OCI-LY3 (cell line): ENCODE measurements around the gene BICDL1.

Source experiments
- EZH2phosphoT487 ChIP-seq: fragments of 200-600 bp; shearing (Covaris generic); IDR thresholded peaks from 2 replicates; pipeline ENCODE4 v1.6.1; 2018; ENCODE audit warnings: antibody characterized with exemption, mixed run types, low read depth
- TF ChIP-seq, protein P1 (sequence below): fragments of 200-600, 300-600 bp; sonication (generic); IDR thresholded peaks from 2 replicates; pipeline ENCODE4 v1.5.1; 2014; ENCODE audit warnings: antibody characterized with exemption, low read length, low read depth

DNA sequence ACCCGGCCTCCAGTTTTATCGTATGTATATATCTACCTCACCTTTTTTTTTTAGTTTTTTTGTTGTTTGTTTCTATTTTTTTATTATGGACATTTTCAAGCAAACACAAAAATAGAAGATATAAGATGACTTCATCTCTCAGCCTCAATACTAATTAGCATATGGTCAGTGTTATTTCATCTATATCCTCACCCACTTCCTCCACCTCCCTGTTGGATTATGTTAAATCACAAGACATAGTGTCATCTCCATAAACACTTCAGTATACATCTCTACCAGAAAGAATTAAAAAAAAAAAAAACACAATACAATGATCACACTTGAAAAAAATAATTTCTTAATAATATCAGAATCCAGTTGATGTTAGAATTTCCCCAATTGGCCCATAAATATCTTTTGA lies 92.6 kb downstream of the BICDL1 start:
- TF ChIP-seq, protein P1, sequence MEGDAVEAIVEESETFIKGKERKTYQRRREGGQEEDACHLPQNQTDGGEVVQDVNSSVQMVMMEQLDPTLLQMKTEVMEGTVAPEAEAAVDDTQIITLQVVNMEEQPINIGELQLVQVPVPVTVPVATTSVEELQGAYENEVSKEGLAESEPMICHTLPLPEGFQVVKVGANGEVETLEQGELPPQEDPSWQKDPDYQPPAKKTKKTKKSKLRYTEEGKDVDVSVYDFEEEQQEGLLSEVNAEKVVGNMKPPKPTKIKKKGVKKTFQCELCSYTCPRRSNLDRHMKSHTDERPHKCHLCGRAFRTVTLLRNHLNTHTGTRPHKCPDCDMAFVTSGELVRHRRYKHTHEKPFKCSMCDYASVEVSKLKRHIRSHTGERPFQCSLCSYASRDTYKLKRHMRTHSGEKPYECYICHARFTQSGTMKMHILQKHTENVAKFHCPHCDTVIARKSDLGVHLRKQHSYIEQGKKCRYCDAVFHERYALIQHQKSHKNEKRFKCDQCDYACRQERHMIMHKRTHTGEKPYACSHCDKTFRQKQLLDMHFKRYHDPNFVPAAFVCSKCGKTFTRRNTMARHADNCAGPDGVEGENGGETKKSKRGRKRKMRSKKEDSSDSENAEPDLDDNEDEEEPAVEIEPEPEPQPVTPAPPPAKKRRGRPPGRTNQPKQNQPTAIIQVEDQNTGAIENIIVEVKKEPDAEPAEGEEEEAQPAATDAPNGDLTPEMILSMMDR, result no peak
- TF ChIP-seq EZH2phosphoT487, result no peak
